SK-N-SH (cell line): ENCODE data around the gene MAGEF1. TPM values are rescaled to one million over a fixed set of nuclear protein-coding genes. Genes with fewer than 3 reads are reported as not detected.

Experiments used
- CTCF ChIA-PET: fragments of 300-600, 350-600 bp; formaldehyde crosslinking; extraction: SDS; loops from one replicate; lab custom pipeline; 2021; lab: Yijun Ruan, JAX
- POLR2A ChIA-PET: fragments of 350-600 bp; sonication (Branson Sonifier 250); formaldehyde crosslinking; extraction: SDS; loops from one replicate; lab custom pipeline; 2020; ENCODE audit warnings: antibody characterized with exemption, inconsistent platforms; lab: Yijun Ruan, JAX
- DNase-seq: peaks from one replicate; pipeline ENCODE4 v3.0.0; 2012
- H2AFZ ChIP-seq: fragments of 200-600 bp; sonication (generic); 2 replicates; pipeline ENCODE4 v1.8.1; 2016; ENCODE audit warnings: antibody characterized with exemption, mild to moderate bottlenecking, low read depth
- H3F3A ChIP-seq: fragments of 200-600 bp; sonication (generic); replicated peaks from 2 replicates; pipeline ENCODE3; 2016; ENCODE audit warnings: antibody characterized with exemption, mild to moderate bottlenecking; ENCODE audit not compliant: insufficient read depth
- H3K27ac ChIP-seq, 2 experiments: fragments of 200-500 bp in 1 of 2; fragments of 200-600 bp in 1 of 2; sonication (Bioruptor generic) in 1 of 2; sonication (generic), shearing (Covaris generic) in 1 of 2; 2 replicates each; pipeline versions ENCODE4 v1.5.1 to v1.6.1; 2014 to 2016; ENCODE audit warnings: low read depth in 2 of 2, inconsistent platforms in 1 of 2, low read length in 1 of 2, mild to moderate bottlenecking in 1 of 2, mixed read lengths in 1 of 2
- H3K27me3 ChIP-seq: fragments of 200-600 bp; sonication (generic), shearing (Covaris generic); 2 replicates; pipeline ENCODE4 v1.6.1; 2016; ENCODE audit warnings: mixed run types; ENCODE audit not compliant: insufficient read depth
- H3K36me3 ChIP-seq, 2 experiments: fragments of 200-500 bp in 1 of 2; fragments of 200-600 bp in 1 of 2; sonication (Bioruptor generic) in 1 of 2; sonication (generic) in 1 of 2; replicated peaks in 1 of 2; 2 replicates each; pipeline versions ENCODE3 to v1.5.1; 2014 to 2016; ENCODE audit warnings: low read length in 1 of 2, mild to moderate bottlenecking in 1 of 2; ENCODE audit not compliant: insufficient read depth in 2 of 2, control insufficient read depth in 1 of 2
- H3K4me1 ChIP-seq, 2 experiments: fragments of 200-500 bp in 1 of 2; fragments of 200-600 bp in 1 of 2; sonication (Bioruptor generic) in 1 of 2; sonication (generic), shearing (Covaris generic) in 1 of 2; 2 replicates each; pipeline versions ENCODE4 v1.5.1 to v1.6.1; 2014 to 2016; ENCODE audit warnings: low read depth in 1 of 2, low read length in 1 of 2, mixed run types in 1 of 2; ENCODE audit not compliant: insufficient read depth in 2 of 2, control insufficient read depth in 1 of 2
- H3K4me2 ChIP-seq: fragments of 200-600 bp; sonication (generic), shearing (Covaris generic); 2 replicates; pipeline ENCODE4 v1.6.1; 2017; ENCODE audit warnings: mixed run types
- H3K4me3 ChIP-seq, 2 experiments: fragments of 200-500 bp in 1 of 2; fragments of 200-600 bp in 1 of 2; sonication (Bioruptor generic) in 1 of 2; sonication (generic), shearing (Covaris generic) in 1 of 2; 2 replicates each; pipeline versions ENCODE4 v1.5.1 to v1.8.1; 2014 to 2016; ENCODE audit warnings: low read depth in 2 of 2, inconsistent platforms in 1 of 2, low read length in 1 of 2, mild to moderate bottlenecking in 1 of 2, mixed read lengths in 1 of 2, moderate library complexity in 1 of 2
- H3K79me2 ChIP-seq: fragments of 200-600 bp; sonication (generic); 2 replicates; pipeline ENCODE4 v1.8.1; 2017; ENCODE audit warnings: mild to moderate bottlenecking; ENCODE audit not compliant: insufficient read depth
- H3K9ac ChIP-seq: fragments of 200-600 bp; sonication (generic); 2 replicates; pipeline ENCODE4 v1.6.1; 2017; ENCODE audit warnings: mixed run types
- H3K9me2 ChIP-seq: fragments of 200-600 bp; sonication (generic); 2 replicates; pipeline ENCODE4 v1.6.1; 2017; ENCODE audit warnings: mixed run types
- H3K9me3 ChIP-seq: fragments of 200-600 bp; sonication (generic); 2 replicates; pipeline ENCODE4 v1.6.1; 2017; ENCODE audit warnings: mixed run types, mild to moderate bottlenecking, moderate library complexity
- H4K20me1 ChIP-seq: fragments of 200-600 bp; sonication (generic); 2 replicates; pipeline ENCODE4 v1.6.1; 2017; ENCODE audit warnings: mild to moderate bottlenecking, mixed run types; ENCODE audit not compliant: insufficient read depth
- EP300 ChIP-seq, 2 experiments: IDR thresholded peaks; 2 replicates each; pipeline versions ENCODE4 v1.4.0 to v1.6.1; 2012; ENCODE audit warnings: borderline replicate concordance in 1 of 2, low read depth in 1 of 2, low read length in 1 of 2
- FOXM1 ChIP-seq: IDR thresholded peaks from 2 replicates; pipeline ENCODE4 v1.4.0; 2012; ENCODE audit warnings: low read depth, mild to moderate bottlenecking
- MAX ChIP-seq: IDR thresholded peaks from 2 replicates; pipeline ENCODE4 v1.4.0; 2012; ENCODE audit warnings: low read depth
- MXI1 ChIP-seq: IDR thresholded peaks from 2 replicates; pipeline ENCODE4 v1.6.1; 2012; ENCODE audit warnings: mild to moderate bottlenecking, low read depth, low read length, improper control_type of control experiment
- POLR2AphosphoS5 ChIP-seq: IDR thresholded peaks from 2 replicates; pipeline ENCODE4 v1.6.1; 2012; ENCODE audit warnings: low read depth, low read length
- RCOR1 ChIP-seq: fragments of 150-350 bp; IDR thresholded peaks from 2 replicates; pipeline ENCODE4 v1.6.1; 2017; ENCODE audit warnings: antibody characterized with exemption, low read length
- REST ChIP-seq: IDR thresholded peaks from 2 replicates; pipeline ENCODE4 v1.6.1; 2012; ENCODE audit warnings: mild to moderate bottlenecking, low read depth, low read length, moderate library complexity
- USF1 ChIP-seq: IDR thresholded peaks from 2 replicates; pipeline ENCODE4 v1.4.0; 2012; ENCODE audit warnings: low read depth, borderline replicate concordance
- WGBS: methylation state at CpG from one replicate; pipeline ENCODE4 v1.1.6; 2017; ENCODE audit warnings: low lambda C conversion rate; 5-methylcytosine and 5-hydroxymethylcytosine counted together
- polyA plus RNA-seq, 3 experiments: library from polyadenylated mRNA; depleted of rRNA; stranded (reverse); fragments of >200 nt; gene quantifications; 2 replicates each; pipeline ENCODE4 v1.2.3, GENCODE V29; 2012

MAGEF1 gene
- polyA plus RNA-seq, 1 of the 3 experiments (the other 2 are of a cell fraction), result 45.2 TPM

GRCh38 chr3:184663756-184664155 lies 48.1 kb downstream of the MAGEF1 start (continued):
- TF ChIP-seq MXI1, result no peak
- TF ChIP-seq USF1, result no peak
- TF ChIP-seq FOXM1, result no peak
- TF ChIP-seq POLR2AphosphoS5, result no peak
- TF ChIP-seq EP300 (IDR thresholded peaks at IDR 0.05; ENCODE audit: borderline replicate concordance in 1 of 2, low read depth in 1 of 2, low read length in 1 of 2), result no peak
- TF ChIP-seq REST, result no peak

- Histone ChIP-seq H3F3A (no peaks in the 10 kb centered on the region), H3K79me2 (no peaks in the 10 kb centered on the region), H3K36me3 (no peaks in the 10 kb centered on the region), H3K4me1 (peaks cover 0 to 22% of the 10 kb centered on the region in 2 experiments; a peak in 1 of 4 replicates), H2AFZ (no peak overlapping the region), H3K9me2 (no peaks in the 10 kb centered on the region), H3K4me2 (no peak overlapping the region), H3K4me3 (no peak overlapping the region), H4K20me1 (no peaks in the 10 kb centered on the region), H3K27me3 (no peaks in the 10 kb centered on the region), H3K9ac (no peak overlapping the region), H3K27ac (no peak overlapping the region), H3K9me3 (no peaks in the 10 kb centered on the region)
- TF ChIP-seq MAX (no peak), RCOR1 (no peak), REST (no peak)
- DNase-seq, result no peak
- POLR2A ChIA-PET, result no interaction called here
- WGBS, result 86% methylated on average over 6 of the region's 6 CpGs
- CTCF ChIA-PET, result interaction anchor here (1.4 kb wide), 1 partner anchor 102 kb away, joined by 3 read pairs; the partner anchor contains the start of gene EPHB3
Observed at GRCh38 chr3:184663356-184663755, 48.5 kb downstream of the MAGEF1 start.
